HG03558 (cell line): ENCODE data around the gene PRDM11.
A peak's percentile ranks its signal among the peaks of the same experiment; 100 is the strongest.

Source experiments
- ATAC-seq: cut with Tn5 transposase; IDR thresholded peaks from one replicate; pipeline ENCODE4 v1.9.1; 2021; ENCODE audit warnings: moderate number of reproducible peaks; ENCODE audit not compliant: unreplicated experiment; ENCODE audit errors: extremely low read depth

PRDM11 gene

DNA sequence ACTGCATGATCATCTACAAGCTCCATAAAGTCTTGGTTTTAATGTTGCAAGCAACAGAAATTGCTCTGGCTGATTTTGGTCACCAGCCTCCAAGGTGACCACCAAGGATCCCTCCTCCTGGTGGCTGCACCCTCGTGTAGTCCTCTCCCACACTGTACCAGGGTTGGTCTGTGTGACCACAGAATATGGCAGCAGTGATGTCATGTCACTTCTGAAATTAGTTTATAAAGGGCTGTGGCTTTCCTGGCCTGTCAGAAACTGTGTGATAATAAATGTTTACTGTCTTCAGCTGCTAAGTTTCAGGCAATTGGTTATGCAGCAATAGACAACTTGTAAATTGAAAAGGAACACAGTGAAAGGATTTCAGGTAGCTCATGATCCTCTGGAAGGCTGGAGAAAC, 5.3 kb upstream of the PRDM11 start:
- no peak for ATAC-seq

DNA sequence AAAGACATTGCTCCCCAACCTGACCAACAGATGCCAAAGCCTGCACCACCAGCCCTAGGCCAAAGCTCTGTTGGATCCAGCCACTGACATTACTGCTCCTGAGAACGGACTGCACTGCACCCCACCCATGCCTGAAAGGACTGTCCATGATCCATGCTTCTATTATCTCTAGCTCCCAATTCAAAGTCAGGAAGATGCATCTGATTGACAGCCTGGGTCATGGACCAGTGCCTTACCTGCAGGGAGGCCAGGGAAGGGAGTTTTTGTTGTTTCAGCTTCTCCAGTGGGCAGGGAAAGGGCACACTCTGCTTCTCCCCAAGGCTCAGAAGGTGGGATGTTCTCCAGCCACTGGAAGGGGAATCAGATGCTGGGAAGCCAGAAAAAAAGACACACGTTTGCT, 4.8 kb upstream of the PRDM11 start:
- ATAC-seq, result no peak

DNA sequence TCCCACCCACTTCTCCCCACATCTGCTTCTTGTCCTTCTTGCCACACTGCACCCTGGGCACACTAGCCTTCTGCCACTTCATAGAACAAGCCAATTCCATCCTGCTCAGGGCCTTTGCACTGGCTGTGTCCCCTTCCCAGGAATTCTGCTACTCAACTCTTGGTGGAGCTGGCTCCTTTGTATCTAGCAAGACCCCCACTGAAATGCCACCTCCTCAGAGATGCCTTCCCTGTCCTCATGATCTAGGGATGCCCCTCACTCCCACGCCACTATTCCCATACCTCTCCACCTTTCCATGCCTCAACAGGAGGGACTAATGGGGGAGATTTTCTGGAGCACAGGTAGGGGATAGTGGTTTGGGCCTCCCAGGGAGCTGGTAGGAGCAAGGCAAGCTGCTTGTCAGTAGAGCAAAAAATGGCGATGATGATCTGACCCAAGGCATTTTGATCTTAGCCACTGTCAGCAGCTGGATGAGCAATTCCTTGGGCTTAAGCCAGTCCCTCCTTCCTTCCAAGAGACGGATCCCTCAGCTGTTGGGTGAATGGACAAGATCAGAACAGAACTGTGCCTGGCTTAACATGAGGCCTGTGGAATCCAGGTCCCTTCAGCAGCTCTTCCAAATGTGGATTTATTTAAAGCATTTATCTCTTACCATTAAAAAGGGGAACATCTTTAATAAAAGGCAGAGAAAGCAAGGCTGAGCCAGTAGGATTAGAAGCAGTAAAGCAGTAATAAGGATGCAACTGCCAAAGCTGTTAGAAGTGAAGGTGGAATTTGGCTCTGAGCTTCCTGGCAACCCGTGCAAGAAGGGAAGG, 4.0 kb upstream of the PRDM11 start:
- no peak for ATAC-seq

DNA sequence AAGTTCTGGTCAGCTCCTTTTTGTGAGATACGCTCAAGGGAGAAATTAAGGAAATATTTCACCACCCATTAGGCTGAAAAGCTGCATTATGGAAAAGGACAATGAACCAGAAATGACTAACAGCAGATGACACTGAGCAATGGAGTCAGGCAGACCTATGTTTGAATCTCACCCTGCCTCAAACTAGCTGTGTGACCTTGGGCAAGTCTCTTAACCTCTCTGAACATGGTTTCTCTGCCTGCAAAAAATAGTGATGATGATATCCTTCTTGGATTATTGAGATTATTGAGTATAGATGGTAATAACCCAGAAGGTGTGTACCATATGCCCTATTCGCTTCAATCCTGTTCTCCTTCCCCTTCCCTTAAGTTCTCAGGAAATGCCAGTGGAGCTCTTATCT, 2.9 kb upstream of the PRDM11 start:
- ATAC-seq, result no peak

DNA sequence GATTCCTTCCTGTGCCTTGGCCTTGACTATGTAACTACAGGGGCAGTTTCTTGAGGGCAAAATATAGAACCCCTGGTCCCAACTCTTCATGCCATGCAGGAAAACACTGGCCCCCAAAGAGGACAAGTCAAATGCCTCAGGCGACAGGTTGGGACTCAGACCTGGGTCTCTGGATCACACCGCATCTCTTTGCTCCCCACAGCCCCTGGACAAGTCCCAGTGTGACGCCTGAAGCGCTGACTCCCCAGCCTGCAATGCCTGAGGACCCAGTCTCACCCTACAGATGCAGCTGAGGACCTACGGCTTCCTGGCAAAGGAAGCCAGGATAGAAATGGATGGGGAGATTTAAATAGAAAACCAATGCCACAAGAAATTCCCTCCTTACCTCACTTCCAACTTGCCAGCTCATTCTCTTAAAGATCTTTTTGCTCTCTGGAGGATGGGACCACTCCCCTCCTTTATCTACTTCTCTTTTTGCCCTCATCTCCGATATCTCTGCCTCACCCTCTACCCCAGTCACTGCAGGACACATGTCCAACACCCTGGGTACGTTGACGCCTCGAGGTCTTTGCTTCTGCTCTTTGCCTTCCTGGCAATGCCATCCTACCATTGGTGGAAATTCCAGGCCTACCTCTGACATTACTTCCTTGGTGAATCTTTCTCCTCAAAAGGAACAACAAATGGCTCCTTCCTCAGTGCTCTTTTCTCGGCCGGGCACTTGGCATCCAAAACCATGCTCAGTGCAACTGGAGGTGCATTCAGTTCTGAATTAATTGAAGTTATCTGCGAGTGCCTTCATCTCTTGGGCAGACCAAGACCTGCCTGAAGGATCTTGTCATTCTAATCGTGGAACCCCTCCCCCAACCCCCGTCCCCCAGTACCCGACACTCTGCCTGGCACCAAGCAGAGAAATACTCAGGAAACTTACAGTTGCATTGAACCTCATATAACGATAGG, 2.0 kb upstream of the PRDM11 start:
- no peak for ATAC-seq

DNA sequence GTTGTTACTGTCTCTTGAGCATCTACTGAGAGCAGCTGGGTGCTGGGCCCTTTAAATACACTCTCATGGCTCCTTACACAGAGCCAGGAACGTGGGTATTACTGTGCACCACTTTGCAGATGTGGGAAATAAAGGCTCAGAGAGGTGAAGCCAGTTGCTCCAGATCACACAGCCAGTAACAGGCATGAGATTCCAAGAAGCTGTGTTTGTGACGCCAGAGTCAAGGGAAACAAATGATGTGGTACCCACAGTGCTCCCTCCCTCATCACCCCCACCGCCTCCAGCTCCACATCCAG, 1.4 kb upstream of the PRDM11 start:
- no peak for ATAC-seq

DNA sequence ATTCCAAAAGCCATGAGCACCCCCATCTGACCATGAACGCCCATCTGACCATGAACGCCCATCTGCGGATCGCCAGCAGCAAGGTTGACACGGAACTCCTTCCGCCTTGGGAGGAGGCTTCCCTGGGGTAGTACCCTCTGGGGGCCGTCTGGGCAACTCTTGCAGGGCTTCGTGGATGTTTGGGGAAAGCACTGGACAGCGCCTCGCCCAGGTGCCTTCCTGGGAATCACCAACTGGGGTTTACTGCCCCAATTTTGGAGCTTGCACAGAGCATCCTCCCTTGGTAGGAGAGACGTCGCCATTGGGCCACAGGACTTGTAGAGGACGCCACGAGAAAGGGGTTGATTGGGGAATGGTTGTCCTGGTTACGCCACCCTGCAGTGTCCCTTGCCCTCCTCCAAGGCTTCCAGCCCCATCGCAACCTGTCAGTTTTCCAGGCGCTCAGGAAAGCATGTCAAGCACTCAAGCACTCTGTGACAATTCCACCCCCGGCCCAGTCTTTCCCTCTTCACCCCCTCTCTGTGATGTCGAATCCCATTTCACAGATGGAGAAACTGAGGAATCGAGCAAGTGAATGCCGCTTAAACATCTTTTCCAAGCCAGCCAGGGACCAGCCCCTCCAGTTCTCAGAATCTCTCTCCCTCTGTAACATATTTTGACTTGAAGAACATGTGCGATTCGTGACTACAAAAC, 914 bp upstream of the PRDM11 start:
- ATAC-seq, result no peak

DNA sequence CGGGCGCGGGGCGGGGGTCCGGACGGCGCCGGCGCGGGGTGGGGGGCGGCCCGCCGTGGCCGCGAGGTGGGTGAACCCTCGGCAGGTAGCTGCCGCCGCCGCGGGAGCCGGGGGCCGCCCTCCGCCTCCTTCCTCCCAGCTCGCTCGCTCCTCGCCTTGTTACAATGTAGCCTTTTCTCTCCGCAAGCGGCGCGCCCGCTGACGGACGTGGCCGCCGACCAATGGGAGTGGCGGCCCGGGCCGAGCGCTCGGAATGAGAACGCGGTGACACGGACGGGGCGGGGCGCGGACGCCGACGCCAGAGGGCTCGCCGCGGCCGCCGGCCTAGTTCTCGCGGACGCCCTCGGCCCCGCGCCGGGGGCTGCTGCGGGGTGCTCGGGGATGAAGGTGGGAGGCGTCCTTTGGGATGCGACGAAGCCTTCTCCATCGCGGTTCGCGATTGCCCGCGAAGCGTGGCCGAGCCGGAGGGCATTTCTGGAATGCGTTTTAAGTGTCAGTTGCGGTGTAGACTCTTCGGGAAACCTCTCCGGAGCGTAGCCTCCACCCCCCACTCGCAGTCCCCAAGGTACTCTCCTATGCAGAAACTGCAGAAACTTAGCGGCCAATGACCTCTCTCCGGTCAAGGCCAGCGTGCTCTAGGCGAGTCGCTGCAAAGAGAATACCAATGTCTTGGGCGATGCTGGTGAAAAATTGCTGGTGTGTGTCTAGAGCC, 734 bp downstream of the PRDM11 start:
- peak; percentile 98 for ATAC-seq

DNA sequence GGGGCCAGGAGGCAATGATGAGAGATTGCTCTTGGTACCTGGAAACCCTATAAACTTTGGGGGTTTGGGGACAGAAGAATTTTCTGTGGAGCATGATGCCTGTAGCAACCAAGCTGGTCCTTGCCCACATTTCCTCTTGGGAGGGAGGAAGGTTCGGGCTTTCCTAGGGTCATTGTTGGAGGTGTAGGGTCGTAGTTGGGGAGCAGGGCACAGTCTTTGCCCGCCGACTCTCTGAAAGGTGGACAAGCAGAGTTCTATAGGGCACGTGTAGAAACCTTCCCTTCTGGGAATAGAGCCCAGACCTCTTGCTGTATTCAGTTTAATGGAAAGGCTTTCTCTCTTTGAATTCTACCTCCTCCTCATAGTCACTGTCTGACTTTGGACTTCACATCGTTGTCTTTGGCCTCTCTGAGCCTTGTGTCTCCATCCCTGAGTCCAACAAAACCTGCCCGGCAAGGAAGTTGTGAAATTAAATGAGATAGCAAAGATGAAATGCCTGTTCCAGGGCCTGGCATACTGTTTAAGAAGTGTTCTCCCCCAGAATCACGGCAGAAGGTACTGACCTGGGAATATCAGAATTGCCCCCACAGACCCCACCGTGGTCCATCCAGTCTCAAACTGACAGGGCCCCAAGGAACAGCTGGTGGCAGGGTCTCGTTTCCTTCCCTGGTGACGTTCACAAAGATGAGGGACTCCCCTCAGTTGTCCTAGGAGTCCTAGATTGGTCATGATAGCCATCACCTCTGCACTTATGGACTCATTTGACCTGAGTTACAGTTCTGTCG, 1.6 kb downstream of the PRDM11 start:
- ATAC-seq, result no peak

DNA sequence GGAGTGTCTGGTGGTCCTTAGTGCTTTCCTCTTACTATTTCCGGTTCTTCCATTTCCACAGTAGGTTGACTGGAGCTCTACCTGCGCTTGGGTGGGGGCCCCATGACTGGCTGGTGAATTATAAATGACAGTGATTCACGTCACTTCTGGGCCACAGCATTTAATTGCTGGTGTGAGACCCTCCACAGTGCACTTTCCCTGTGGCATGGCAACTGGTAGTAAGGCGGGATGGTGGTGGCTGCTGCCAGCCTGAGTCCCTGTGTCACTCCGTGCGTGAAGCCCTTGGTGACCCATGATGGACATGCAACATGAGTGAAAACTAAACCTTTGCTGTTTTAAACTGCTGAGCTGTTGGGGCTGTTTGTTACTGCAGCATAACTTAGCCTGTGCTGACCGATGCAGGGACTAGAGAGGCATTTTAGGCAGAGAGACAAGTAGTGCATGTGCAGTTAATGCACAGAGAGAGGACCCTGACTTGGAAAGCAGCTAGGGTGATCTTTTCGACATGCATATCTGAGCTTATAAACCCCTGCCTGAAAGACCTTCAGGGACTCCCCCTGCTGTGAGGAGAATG, 3.1 kb downstream of the PRDM11 start:
- no peak for ATAC-seq

DNA sequence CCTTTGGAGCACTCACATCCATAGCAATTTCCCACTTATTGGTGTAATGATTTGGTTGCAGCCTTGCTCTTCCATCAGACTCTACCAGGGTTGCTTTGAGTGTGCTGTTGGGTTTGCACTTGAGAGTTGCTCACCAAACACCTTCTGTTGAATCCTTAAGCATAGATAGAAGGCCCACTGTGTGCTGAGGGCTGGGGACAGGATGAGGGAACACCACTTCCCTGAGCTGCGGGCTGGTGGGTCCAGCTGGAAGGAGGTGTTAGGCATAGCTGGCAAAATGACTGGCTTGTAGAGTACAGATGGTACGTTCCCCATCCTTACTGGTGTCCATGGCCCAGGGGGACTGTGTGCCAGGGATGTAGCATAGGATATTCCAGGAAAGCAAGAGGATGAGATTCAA, 3.9 kb downstream of the PRDM11 start:
- no peak for ATAC-seq

DNA sequence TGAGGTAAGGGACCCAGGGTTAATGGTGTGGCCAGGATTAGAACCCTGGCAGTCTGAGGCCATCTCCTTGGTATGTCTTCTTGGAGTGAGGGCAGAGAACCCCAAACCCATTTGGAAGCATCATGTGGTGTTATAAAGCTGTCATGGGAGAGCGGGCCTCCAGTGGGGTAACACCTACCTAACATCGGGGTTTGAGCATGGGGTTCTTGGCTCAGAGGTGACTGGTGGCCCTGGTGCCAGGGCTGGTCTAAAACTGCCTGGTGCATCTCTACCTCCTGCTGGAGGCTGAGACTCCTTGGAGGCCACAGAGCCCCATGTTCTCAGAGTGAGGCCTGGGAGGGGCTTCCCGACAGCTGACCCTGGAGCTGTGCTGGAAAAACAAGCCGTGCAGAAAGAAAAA, 4.5 kb downstream of the PRDM11 start:
- ATAC-seq, result no peak

DNA sequence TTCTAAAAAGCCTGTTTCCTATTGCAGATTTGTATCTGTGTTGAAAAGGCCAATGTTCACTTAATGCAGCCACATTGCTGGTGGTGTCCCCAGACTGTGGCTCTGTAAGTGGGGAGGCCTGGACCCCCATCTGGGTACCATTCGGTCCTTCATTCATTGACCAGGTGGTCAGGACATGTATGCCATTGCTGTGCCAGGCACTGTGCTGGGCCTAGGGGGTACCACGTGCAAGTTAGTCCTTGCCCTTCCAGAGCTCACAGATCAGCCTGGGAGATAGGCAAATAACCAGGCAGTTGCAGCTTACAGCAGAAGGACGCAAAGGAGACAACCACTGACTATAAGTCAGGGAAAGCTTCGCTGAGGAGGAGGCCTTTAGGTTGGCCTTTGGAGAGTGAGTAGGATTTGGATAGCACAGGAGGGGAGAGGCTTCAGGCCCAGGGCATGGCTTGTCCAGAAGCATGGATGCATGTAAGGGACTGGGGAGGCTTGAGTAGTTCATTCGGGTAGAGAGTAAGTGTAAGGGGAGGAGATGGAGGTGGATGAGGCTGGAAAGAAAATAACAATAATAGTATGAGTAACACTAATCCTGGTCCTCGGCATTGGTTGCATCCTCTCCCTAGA, 5.0 kb downstream of the PRDM11 start:
- ATAC-seq, result no peak

DNA sequence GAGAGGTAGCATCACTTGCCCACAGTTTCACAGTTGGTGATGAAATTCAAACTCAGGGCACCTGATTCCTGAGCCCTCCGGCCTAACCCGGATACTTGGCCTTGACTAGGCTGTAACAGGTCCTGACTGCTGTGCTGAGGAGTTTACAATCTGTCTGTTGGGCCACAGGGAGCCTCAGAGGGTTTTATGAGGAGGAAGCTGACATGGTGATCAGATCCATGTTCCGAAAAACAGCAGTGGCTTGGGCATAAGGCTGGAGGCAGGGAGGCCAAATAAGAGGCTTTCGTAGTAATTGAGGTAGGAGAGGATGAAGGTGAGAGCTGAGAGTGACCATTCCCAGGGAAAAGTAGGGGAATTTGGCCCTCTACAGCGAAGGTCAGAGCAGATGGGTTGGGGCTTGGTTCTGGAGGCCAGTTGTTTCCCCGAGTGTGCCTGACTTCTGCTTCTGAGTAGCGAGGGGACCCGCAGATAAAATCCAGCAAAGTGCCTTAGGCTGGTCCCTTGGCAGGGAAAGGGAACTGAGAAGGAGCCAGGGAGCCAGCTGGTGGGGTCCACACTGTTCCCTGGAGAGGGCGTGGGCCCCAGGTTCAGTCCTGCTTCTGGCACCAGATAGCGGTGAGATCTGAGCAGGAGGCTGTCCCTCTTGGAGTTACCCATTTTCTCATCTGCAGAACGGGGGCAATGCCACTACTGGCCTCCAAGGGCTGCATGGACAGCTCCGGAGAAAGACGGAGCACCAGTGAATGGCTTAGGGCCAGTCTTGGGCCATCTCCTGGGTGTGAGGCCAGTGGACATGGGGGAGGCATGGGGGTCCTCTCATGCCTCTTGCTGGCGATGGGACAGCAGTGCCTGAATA, 6.5 kb downstream of the PRDM11 start:
- no peak for ATAC-seq

DNA sequence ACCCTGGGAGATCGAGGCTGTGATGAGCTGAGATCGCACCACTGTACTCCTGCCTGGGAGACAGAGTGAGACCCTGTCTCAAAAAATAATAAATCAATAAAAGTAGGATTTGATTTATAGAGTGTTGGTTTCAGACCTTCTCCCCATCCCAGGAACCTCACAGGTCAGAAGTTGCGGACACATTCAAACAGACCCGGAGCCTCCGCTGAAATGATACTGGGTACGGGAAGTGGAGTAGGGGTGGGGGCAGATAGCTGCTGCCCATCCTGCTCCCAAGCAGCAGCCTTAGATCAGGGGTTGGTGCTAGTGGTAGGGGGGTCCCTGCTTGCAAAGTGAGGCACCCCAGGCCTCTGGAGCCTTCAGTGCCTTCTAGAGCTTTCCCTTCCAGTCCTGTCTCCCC, 7.8 kb downstream of the PRDM11 start:
- ATAC-seq, result no peak

DNA sequence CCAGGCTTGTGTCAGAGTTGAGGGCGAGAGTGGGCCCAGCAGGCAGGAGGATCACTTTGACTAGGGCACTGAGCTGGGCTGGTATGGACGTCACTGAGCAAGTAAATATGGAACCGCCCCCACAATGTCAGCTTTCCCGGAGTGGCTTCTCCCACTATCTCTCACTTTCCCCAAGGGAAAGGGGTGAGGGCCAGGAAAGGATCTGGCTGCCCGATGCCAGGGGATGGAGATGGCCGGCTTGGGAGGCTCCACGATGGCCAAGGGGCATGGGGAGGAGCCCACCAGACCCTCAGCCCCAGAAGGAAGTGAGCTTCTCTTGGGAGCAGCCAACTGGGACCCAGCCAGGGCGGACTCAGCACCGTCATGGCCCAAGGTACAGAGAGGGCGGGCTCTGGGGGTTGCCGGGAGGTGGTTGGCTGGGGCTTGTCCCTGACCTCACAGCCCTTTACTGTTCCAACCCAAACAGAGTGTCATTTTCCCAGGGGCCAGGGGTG, 8.7 kb downstream of the PRDM11 start:
- ATAC-seq, result no peak

DNA sequence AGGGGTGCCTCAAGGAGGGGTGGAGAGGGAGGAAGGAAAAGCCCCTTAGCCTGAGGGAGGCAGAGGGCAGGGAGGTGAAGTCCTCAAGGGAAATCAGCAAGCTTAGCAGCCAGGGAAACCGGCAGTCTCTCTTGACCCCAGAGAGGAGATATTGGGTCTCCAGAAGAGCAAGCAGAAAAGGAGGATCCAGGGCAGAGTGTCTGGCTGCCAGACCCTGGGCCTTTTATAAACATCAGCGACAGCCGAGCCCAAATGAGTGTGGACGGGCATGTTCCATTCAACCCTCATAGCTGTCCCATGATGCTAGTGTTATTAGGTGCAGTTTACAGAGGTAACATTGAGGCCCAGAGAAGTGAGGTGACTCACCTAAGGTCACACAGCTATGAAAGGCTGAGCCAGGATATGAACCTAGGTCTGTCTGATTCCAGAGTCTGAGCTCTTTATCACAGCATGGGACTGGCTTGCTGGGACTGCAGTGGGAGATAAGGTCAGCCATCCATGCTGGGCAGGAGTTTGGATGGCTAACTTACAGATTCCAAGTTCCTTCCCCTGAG, 9.3 kb downstream of the PRDM11 start:
- ATAC-seq, result no peak

DNA sequence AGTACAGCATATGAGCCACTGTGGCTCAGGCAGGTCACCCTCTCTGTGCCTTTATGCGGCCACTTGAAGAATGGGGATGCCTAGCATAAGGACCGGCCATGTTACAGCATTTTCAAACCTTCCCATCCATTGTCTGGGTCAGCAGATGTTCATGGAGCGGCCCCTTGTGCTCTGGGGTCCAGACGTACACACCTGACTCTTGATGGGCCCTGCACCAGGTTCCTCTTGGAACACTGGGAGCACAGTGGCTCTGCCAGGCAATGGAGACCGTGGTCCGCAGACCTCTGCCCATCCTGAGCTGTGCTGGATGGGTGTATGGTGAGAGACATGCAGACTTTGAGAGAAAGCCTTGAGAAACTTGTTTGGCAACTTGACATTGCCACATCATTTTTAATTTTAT, 9.8 kb downstream of the PRDM11 start:
- no peak for ATAC-seq
